ENCODE results near the gene CENPM. TPM values are rescaled to one million over a fixed set of nuclear protein-coding genes. Genes with fewer than 3 reads are reported as not detected.
A peak's percentile ranks its signal among the peaks of the same experiment; 100 is the strongest.

Gene CENPM
- total RNA-seq, 4 donors from 2014 or later = not detected

DNA sequence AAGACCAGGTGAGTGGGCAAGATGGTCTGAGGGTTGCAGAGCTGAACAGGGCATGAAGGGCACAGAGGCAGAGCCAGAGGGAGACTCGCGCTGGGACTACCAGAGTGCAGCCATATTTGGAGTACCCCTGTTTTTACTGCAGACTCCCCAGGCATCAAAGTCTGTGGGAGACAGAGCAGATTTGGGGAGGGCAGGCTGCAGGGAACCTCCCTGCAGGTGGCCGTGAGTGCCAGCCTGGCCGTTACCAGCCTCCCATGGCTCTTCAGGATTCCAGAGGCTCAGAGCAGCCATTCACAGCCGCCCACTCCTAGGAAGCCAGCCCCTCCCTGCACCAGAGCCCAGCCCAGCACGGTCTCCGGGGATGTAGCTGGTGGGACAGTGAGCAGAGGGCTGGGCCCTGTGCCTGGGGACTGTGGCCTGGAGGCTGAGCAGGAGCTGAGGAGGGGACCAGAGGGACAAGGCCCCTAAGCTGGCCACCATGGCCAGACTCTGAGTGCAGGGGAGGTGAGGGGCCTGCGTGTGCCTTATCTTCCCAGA lies 22.2 kb upstream of the CENPM start, which contains the start of gene SEPTIN3:
Gene SEPTIN3, plus strand, starts transcription at position 334 of the 537 bp plus-strand sequence. CDS start 2,050 bp downstream, outside the sequence.
- TF ChIP-seq POLR2AphosphoS5 (IDR thresholded peaks at IDR 0.05) = no peak
- TF ChIP-seq EP300 (IDR thresholded peaks at IDR 0.05) = no peak
- TF ChIP-seq, protein P1, sequence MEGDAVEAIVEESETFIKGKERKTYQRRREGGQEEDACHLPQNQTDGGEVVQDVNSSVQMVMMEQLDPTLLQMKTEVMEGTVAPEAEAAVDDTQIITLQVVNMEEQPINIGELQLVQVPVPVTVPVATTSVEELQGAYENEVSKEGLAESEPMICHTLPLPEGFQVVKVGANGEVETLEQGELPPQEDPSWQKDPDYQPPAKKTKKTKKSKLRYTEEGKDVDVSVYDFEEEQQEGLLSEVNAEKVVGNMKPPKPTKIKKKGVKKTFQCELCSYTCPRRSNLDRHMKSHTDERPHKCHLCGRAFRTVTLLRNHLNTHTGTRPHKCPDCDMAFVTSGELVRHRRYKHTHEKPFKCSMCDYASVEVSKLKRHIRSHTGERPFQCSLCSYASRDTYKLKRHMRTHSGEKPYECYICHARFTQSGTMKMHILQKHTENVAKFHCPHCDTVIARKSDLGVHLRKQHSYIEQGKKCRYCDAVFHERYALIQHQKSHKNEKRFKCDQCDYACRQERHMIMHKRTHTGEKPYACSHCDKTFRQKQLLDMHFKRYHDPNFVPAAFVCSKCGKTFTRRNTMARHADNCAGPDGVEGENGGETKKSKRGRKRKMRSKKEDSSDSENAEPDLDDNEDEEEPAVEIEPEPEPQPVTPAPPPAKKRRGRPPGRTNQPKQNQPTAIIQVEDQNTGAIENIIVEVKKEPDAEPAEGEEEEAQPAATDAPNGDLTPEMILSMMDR (IDR thresholded peaks at IDR 0.05) = no peak
- TF ChIP-seq POLR2A (IDR thresholded peaks at IDR 0.05; ENCODE audit: low read depth) = no peak
- Histone ChIP-seq H3K27me3 (peaks cover 0 to 40% (median 5%) of the 10 kb centered on the region in 4 donors), H3K4me1 (no peaks in the 10 kb centered on the region), H3K4me3 (no peak within 1 kb of the TSS), H3K36me3 (no peaks in the 10 kb centered on the region), H3K27ac (replicated peaks in 1 of 4) (no peak within 1 kb of the TSS), H3K9me3 (no peaks in the 10 kb centered on the region)
- DNase-seq (ENCODE audit: extremely low spot score) = no peak
- intact Hi-C loops (cut with DNase I) = loop anchor here (10.0 kb wide), 1 partner anchor 146 kb away; no protein-coding TSS in a partner anchor
- WGBS = 96% methylated on average over 4 of the region's 8 CpGs

DNA sequence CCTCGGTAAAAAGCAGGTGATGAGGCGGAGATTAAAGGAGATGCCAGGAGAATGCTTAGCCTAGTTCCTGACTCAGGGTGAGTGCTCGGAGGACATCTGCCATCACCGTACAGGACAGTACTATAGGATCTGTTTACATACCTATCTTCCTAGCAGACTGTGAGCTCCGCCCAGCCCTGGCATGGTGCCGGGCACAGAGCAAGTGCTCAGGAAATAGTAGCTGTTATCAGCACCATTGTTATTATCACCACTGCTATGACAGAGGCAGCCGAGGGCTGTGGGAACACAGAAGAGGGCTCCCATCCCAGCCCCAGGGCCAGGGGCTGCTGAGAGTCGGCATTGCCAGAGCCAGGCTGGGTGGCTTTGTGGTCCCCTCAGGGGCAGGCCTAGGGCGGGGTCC lies 21.6 kb upstream of the CENPM start:
- H3K27me3 ChIP-seq = peaks cover 0 to 35% (median 4%) of the 10 kb centered on the region in 4 donors

DNA sequence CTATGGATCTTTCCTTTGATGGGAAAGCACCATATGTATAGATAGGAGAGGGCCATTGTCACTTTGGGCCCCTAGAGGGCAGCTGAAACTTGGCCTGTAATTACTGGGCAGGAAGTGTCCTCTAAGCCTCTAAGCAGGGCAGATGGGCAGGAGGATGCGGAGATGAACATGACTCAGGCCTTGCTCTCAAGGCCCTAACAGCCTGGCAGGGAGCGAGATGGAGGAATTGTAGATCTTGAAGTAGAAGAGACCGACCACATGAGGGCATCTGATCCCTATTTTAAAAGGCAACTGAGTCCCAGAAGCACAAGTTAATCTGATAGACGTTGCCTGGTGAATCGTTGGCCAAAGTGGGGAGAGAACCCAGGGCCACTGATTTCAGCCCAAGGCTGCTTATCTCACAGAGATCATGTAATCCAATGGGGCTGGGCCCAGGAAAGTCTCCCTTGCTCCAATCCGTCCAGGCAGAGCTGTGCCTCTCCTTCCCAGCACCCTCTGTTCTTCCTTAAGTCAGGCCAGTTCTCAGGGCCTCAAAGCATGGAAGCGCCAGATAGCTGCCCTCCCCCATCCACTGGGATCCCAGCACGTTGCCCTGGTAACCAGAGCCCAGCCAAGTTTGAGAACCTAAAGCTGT lies 19.8 kb upstream of the CENPM start:
- Histone ChIP-seq H3K27me3 (peaks cover 0 to 16% (median 1%) of the 10 kb centered on the region in 4 donors), H3K27ac (replicated peaks in 1 of 4) (no peak overlapping the region), H3K4me3 (no peak overlapping the region), H3K4me1 (peaks cover 0 to 5% (median 0%) of the 10 kb centered on the region in 4 donors), H3K9me3 (no peaks in the 10 kb centered on the region), H3K36me3 (no peaks in the 10 kb centered on the region)
- TF ChIP-seq, protein P1 (IDR thresholded peaks at IDR 0.05) = peak in 2 of 3 experiments; percentile 18 to 24
- TF ChIP-seq POLR2A (IDR thresholded peaks at IDR 0.05; ENCODE audit: low read depth) = no peak
- intact Hi-C loops (cut with DNase I) = loop anchor here (10.0 kb wide), 1 partner anchor 148 kb away; no protein-coding TSS in a partner anchor
- DNase-seq (ENCODE audit: extremely low spot score) = no peak
- WGBS = 52% methylated on average over 8 of the region's 8 CpGs

More for the DNA sequence above, 21.6 kb upstream of the CENPM start:
- no peaks in the 10 kb centered on the region for H3K9me3 ChIP-seq
- no peak overlapping the region for H3K27ac ChIP-seq (replicated peaks in 1 of 4)
- WGBS = 53% methylated on average over 7 of the region's 9 CpGs
- H3K36me3 ChIP-seq = no peaks in the 10 kb centered on the region
- intact Hi-C loops (cut with DNase I) = loop anchor here (10.0 kb wide), 1 partner anchor 146 kb away; no protein-coding TSS in a partner anchor
- DNase-seq (ENCODE audit: extremely low spot score) = no peak
- H3K4me1 ChIP-seq = peaks cover 0 to 4% (median 0%) of the 10 kb centered on the region in 4 donors
- TF ChIP-seq POLR2AphosphoS5 (IDR thresholded peaks at IDR 0.05) = no peak
- TF ChIP-seq, protein P1 (IDR thresholded peaks at IDR 0.05) = no peak
- TF ChIP-seq EP300 (IDR thresholded peaks at IDR 0.05) = no peak
- no peak for TF ChIP-seq POLR2A (IDR thresholded peaks at IDR 0.05; ENCODE audit: low read depth)
- no peak overlapping the region for H3K4me3 ChIP-seq

DNA sequence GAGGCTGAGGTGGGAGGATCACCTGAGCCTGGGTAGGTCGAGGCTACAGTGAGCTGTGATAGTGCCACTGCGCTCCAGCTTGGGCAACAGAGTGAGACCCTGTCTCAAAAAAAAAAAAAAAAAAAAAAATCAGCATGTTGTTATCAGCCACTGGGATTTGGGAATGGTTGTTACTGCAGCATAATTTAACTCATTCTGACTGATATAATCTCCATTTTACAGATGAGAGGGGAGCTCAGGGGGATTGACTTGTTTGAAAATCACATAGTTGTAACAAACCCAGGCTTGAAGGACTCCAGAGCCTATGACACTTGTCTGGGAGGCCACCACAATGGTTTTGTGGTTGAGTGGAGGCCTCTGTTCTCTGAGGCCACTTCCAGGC lies 19.3 kb upstream of the CENPM start:
- TF ChIP-seq POLR2A (IDR thresholded peaks at IDR 0.05; ENCODE audit: low read depth) (no peak), POLR2AphosphoS5 (IDR thresholded peaks at IDR 0.05) (no peak), EP300 (IDR thresholded peaks at IDR 0.05) (no peak)
- TF ChIP-seq, protein P1 (IDR thresholded peaks at IDR 0.05) = no peak
- intact Hi-C loops (cut with DNase I) = loop anchor here (10.0 kb wide), 1 partner anchor 149 kb away; no protein-coding TSS in a partner anchor
- Histone ChIP-seq H3K9me3 (no peaks in the 10 kb centered on the region), H3K4me1 (peaks cover 0 to 5% (median 0%) of the 10 kb centered on the region in 4 donors), H3K27me3 (peaks cover 0 to 11% (median 0%) of the 10 kb centered on the region in 4 donors), H3K4me3 (no peak overlapping the region), H3K36me3 (no peaks in the 10 kb centered on the region), H3K27ac (replicated peaks in 1 of 4) (no peak overlapping the region)
- DNase-seq (ENCODE audit: extremely low spot score) = no peak
- 86% methylated on average over 2 of the region's 2 CpGs for WGBS
